Vagina (tissue), 2 donors: ENCODE results near the gene ADCY9.

ENCODE experiments used
- POLR2A ChIP-seq, 2 donors: fragments of 450-650 bp; IDR thresholded peaks; one replicate each; pipeline ENCODE4 v1.6.1; 2017; ENCODE audit warnings: antibody characterized with exemption in 2 of 2, mild to moderate bottlenecking in 2 of 2, moderate library complexity in 2 of 2
- POLR2AphosphoS5 ChIP-seq, 2 donors: sonication (generic); formaldehyde crosslinking; IDR thresholded peaks; one replicate each; pipeline ENCODE4 v1.9.0; 2017; ENCODE audit warnings: antibody characterized with exemption in 2 of 2, mild to moderate bottlenecking in 2 of 2, low read depth in 1 of 2; ENCODE audit not compliant: insufficient read depth in 1 of 2
- TF ChIP-seq, protein P1 (sequence below), 3 experiments: fragments of 450-650 bp in 2 of 3; fragments of 200-600 bp in 1 of 3; sonication (generic) in 1 of 3; IDR thresholded peaks; one replicate each; pipeline ENCODE4 v1.5.1; 2017 to 2019; ENCODE audit warnings: antibody characterized with exemption in 3 of 3, mild to moderate bottlenecking in 2 of 3, moderate library complexity in 2 of 3

DNA sequence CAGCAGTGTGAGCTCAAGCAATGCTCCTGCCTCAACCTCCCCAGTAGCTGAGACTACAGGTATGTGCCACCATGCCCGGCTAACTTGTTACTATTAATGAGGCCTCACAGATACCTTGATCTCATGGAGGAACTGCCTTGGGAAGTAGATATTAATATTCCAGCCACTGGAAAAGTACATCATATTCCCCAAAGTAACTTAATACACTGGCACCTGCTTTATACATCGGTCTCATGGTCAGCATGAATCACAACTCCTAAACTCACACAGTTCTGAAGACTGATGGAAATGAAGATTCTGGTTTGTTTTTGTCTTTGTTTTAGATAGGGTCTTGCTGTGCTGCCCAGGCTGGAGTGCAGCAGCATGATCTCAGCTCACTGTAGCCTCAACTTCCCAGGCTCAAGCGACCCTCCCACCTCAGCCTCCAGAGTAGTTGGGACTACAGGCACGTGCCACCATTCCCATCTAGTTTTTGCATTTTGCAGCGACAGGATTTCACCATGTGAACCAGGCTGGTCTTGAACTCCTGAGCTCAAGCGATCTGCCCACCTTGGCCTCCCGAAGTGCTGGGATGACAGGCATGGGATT, 28.2 kb downstream of the ADCY9 start:
- TF ChIP-seq, protein P1, sequence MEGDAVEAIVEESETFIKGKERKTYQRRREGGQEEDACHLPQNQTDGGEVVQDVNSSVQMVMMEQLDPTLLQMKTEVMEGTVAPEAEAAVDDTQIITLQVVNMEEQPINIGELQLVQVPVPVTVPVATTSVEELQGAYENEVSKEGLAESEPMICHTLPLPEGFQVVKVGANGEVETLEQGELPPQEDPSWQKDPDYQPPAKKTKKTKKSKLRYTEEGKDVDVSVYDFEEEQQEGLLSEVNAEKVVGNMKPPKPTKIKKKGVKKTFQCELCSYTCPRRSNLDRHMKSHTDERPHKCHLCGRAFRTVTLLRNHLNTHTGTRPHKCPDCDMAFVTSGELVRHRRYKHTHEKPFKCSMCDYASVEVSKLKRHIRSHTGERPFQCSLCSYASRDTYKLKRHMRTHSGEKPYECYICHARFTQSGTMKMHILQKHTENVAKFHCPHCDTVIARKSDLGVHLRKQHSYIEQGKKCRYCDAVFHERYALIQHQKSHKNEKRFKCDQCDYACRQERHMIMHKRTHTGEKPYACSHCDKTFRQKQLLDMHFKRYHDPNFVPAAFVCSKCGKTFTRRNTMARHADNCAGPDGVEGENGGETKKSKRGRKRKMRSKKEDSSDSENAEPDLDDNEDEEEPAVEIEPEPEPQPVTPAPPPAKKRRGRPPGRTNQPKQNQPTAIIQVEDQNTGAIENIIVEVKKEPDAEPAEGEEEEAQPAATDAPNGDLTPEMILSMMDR (IDR thresholded peaks at IDR 0.05): no peak
- TF ChIP-seq POLR2A (IDR thresholded peaks at IDR 0.05) (no peak), POLR2AphosphoS5 (IDR thresholded peaks at IDR 0.05; ENCODE audit: insufficient read depth in 1 of 2, low read depth in 1 of 2) (no peak)
